DND-41 (cell line): ENCODE measurements around the gene PCDHB4.
"Not testable (repeated sequence)": the region's sequence is repeated elsewhere in the genome, so short reads cannot be mapped to it uniquely, and the experiment has no call there.

ENCODE experiments used
- ATAC-seq: fragments of 200-7000 bp; cut with Tn5 transposase; 3 replicates; pipeline ENCODE4 v1.9.1; 2021; ENCODE audit warnings: low read depth; ENCODE audit not compliant: insufficient read depth
- DNase-seq: peaks from one replicate; pipeline ENCODE4 v3.0.0-alpha.2; 2020
- H2AFZ ChIP-seq: 2 replicates; pipeline ENCODE4 v1.6.0; 2012; ENCODE audit warnings: low read depth, low read length
- H3K27ac ChIP-seq: 2 replicates; pipeline ENCODE4 v1.5.1; 2012; ENCODE audit warnings: low read length, inconsistent platforms
- H3K27me3 ChIP-seq: fragments of 200-600 bp; sonication (generic); 2 replicates; pipeline ENCODE4 v1.6.0; 2012; ENCODE audit warnings: low read length, mild to moderate bottlenecking, inconsistent platforms; ENCODE audit not compliant: insufficient read depth, poor library complexity
- H3K36me3 ChIP-seq: 2 replicates; pipeline ENCODE4 v1.5.1; 2012; ENCODE audit warnings: low read length, inconsistent platforms; ENCODE audit not compliant: insufficient read depth
- H3K4me1 ChIP-seq: 2 replicates; pipeline ENCODE4 v1.5.1; 2012; ENCODE audit warnings: mild to moderate bottlenecking, low read length; ENCODE audit not compliant: insufficient read depth
- H3K4me2 ChIP-seq: 2 replicates; pipeline ENCODE4 v1.6.0; 2012; ENCODE audit warnings: mild to moderate bottlenecking, moderate library complexity, low read length, inconsistent platforms; ENCODE audit not compliant: insufficient read depth
- H3K4me3 ChIP-seq, 2 experiments: fragments of 200-600 bp in 1 of 2; shearing (Covaris generic) in 1 of 2; 2 replicates each; pipeline ENCODE4 v1.5.1; 2012 to 2016; ENCODE audit warnings: inconsistent platforms in 2 of 2, low read length in 2 of 2, mild to moderate bottlenecking in 2 of 2, low read depth in 1 of 2, moderate library complexity in 1 of 2
- H3K79me2 ChIP-seq: 2 replicates; pipeline ENCODE4 v1.6.0; 2012; ENCODE audit warnings: low read length, inconsistent platforms; ENCODE audit not compliant: insufficient read depth
- H3K9ac ChIP-seq: 2 replicates; pipeline ENCODE4 v1.6.0; 2012; ENCODE audit warnings: low read depth, mild to moderate bottlenecking, inconsistent platforms, low read length, moderate library complexity
- H3K9me3 ChIP-seq: 2 replicates; pipeline ENCODE4 v1.5.1; 2012; ENCODE audit warnings: low read length, moderate library complexity, mild to moderate bottlenecking, inconsistent platforms; ENCODE audit not compliant: insufficient read depth, severe bottlenecking
- H4K20me1 ChIP-seq: 2 replicates; pipeline ENCODE4 v1.6.0; 2012; ENCODE audit warnings: low read length; ENCODE audit not compliant: insufficient read depth
- CTCF ChIP-seq: IDR thresholded peaks from 2 replicates; pipeline ENCODE4 v1.5.1; 2012; ENCODE audit warnings: borderline replicate concordance, low read length, moderate library complexity, mild to moderate bottlenecking; ENCODE audit not compliant: poor library complexity, severe bottlenecking; ENCODE audit errors: extremely low read depth
- EZH2 ChIP-seq: IDR thresholded peaks from 3 replicates; pipeline ENCODE4 v1.6.1; 2012; ENCODE audit warnings: borderline replicate concordance, low read depth, mild to moderate bottlenecking, moderate library complexity, low read length, inconsistent platforms; ENCODE audit not compliant: severe bottlenecking

Gene PCDHB4

GRCh38 chr5:141094481-141095262 lies 26.9 kb upstream of the PCDHB4 start, which contains the start of gene PCDHB2:
Gene PCDHB2, plus strand, starts transcription at chr5:141094615. Its CDS starts 176 bp downstream, at chr5:141094791.
- TF ChIP-seq CTCF (no peak), EZH2 (no peak)
- H3K27ac ChIP-seq: no peak within 1 kb of the TSS
- no peaks in the 10 kb centered on the region for H3K79me2 ChIP-seq
- no peak within 1 kb of the TSS for H3K4me2 ChIP-seq
- H3K27me3 ChIP-seq: no peaks in the 10 kb centered on the region
- no peaks in the 10 kb centered on the region for H4K20me1 ChIP-seq
- no peaks in the 10 kb centered on the region for H3K4me1 ChIP-seq
- ATAC-seq (no peak), DNase-seq (no peak)
- H3K9me3 ChIP-seq: no peaks in the 10 kb centered on the region
- H3K9ac ChIP-seq: no peak within 1 kb of the TSS
- no peak within 1 kb of the TSS for H2AFZ ChIP-seq
- H3K36me3 ChIP-seq: no peaks in the 10 kb centered on the region
- H3K4me3 ChIP-seq: no peak within 1 kb of the TSS

- H3K4me2 ChIP-seq: no peak overlapping the region
- H3K36me3 ChIP-seq: no peaks in the 10 kb centered on the region
- no peaks in the 10 kb centered on the region for H3K79me2 ChIP-seq
- no peak overlapping the region for H3K4me3 ChIP-seq
- no peaks in the 10 kb centered on the region for H3K4me1 ChIP-seq
- no peak overlapping the region for H2AFZ ChIP-seq
- H4K20me1 ChIP-seq: no peaks in the 10 kb centered on the region
- DNase-seq (no peak), ATAC-seq (no peak)
- no peaks in the 10 kb centered on the region for H3K9me3 ChIP-seq
- no peak overlapping the region for H3K27ac ChIP-seq
- no peak for TF ChIP-seq CTCF
- H3K27me3 ChIP-seq: no peaks in the 10 kb centered on the region
- H3K9ac ChIP-seq: no peak overlapping the region
Measured at GRCh38 chr5:141095263-141095641, 26.4 kb upstream of the PCDHB4 start.

GRCh38 chr5:141096181-141096580 lies 25.4 kb upstream of the PCDHB4 start:
- not testable (repeated sequence) for H3K27ac ChIP-seq, H2AFZ ChIP-seq, H3K4me3 ChIP-seq, H3K79me2 ChIP-seq, H3K27me3 ChIP-seq, DNase-seq, H3K4me1 ChIP-seq, H3K9ac ChIP-seq, ATAC-seq, H3K9me3 ChIP-seq, H3K4me2 ChIP-seq, H3K36me3 ChIP-seq, H4K20me1 ChIP-seq

GRCh38 chr5:141096586-141096985 lies 25.0 kb upstream of the PCDHB4 start:
- H3K79me2 ChIP-seq, H3K9me3 ChIP-seq, H2AFZ ChIP-seq, ATAC-seq, H3K27me3 ChIP-seq, H3K4me1 ChIP-seq, H3K9ac ChIP-seq, DNase-seq, H3K36me3 ChIP-seq, H3K27ac ChIP-seq, H3K4me2 ChIP-seq, H3K4me3 ChIP-seq, H4K20me1 ChIP-seq: not testable (repeated sequence)
